GM12878 (cell line): ENCODE measurements around the gene ACTRT3. TPM values are rescaled to one million over a fixed set of nuclear protein-coding genes. Genes with fewer than 3 reads are reported as not detected.

ENCODE experiments used
- ASH2L ChIP-seq: fragments of 300-600, 200-600 bp; sonication (generic); IDR thresholded peaks from 2 replicates; pipeline ENCODE4 v1.6.1; 2017; ENCODE audit warnings: low read depth, mild to moderate bottlenecking, borderline replicate concordance
- BMI1 ChIP-seq: fragments of 450-650 bp; IDR thresholded peaks from 2 replicates; pipeline ENCODE4 v1.6.1; 2016; ENCODE audit warnings: mild to moderate bottlenecking, moderate library complexity, borderline replicate concordance
- CHD2 ChIP-seq: IDR thresholded peaks from 2 replicates; pipeline ENCODE4 v1.6.1; 2011; ENCODE audit warnings: low read depth, low read length, improper control_type of control experiment, borderline replicate concordance
- CHD4 ChIP-seq: fragments of 200-600 bp; sonication (generic); IDR thresholded peaks from 2 replicates; pipeline ENCODE4 v1.6.1; 2016; ENCODE audit warnings: mild to moderate bottlenecking
- EZH2 ChIP-seq: IDR thresholded peaks from 2 replicates; pipeline ENCODE4 v1.6.1; 2012; ENCODE audit warnings: low read depth, mild to moderate bottlenecking, control low read depth, inconsistent platforms, low read length, borderline replicate concordance; ENCODE audit not compliant: control insufficient read depth
- FOS ChIP-seq: IDR thresholded peaks from 3 replicates; pipeline ENCODE4 v1.6.1; 2011; ENCODE audit warnings: borderline replicate concordance; ENCODE audit not compliant: insufficient read length; ENCODE audit errors: extremely low read depth
- HDAC2 ChIP-seq: fragments of 200-600 bp; sonication (generic); IDR thresholded peaks from 2 replicates; pipeline ENCODE4 v1.6.1; 2017
- IKZF2 ChIP-seq, 2 experiments: fragments of 450-650 bp; IDR thresholded peaks; 2 replicates each; pipeline ENCODE4 v1.6.1; 2017; ENCODE audit warnings: mild to moderate bottlenecking in 2 of 2, moderate library complexity in 2 of 2
- IRF4 ChIP-seq: IDR thresholded peaks from 2 replicates; pipeline ENCODE4 v1.6.1; 2011; ENCODE audit warnings: low read depth, low read length
- JUNB ChIP-seq: IDR thresholded peaks from 2 replicates; pipeline ENCODE4 v1.6.1; 2016; ENCODE audit warnings: antibody characterized with exemption, mild to moderate bottlenecking
- KAT2A ChIP-seq: conservative IDR thresholded peaks from 2 replicates; pipeline ENCODE4 v1.6.1; 2011; ENCODE audit warnings: low read depth, low read length; ENCODE audit not compliant: control insufficient read depth
- NFXL1 ChIP-seq: fragments of 450-650 bp; IDR thresholded peaks from 2 replicates; pipeline ENCODE4 v1.6.1; 2017; ENCODE audit warnings: antibody characterized with exemption, mild to moderate bottlenecking, borderline replicate concordance
- RBBP5 ChIP-seq: fragments of 200-600 bp; sonication (generic); conservative IDR thresholded peaks from 2 replicates; pipeline ENCODE4 v1.6.1; 2016
- RELA ChIP-seq: fragments of 450-650 bp; IDR thresholded peaks from 2 replicates; pipeline ENCODE4 v1.8.0; 2014; ENCODE audit warnings: borderline replicate concordance; ENCODE audit not compliant: partially characterized antibody
- TAF1 ChIP-seq: IDR thresholded peaks from 2 replicates; pipeline ENCODE4 v1.6.1; 2011; ENCODE audit warnings: mild to moderate bottlenecking, low read depth, low read length, borderline replicate concordance
- TARDBP ChIP-seq: IDR thresholded peaks from 2 replicates; pipeline ENCODE4 v1.6.1; 2016; ENCODE audit warnings: borderline replicate concordance
- TCF12 ChIP-seq: IDR thresholded peaks from 2 replicates; pipeline ENCODE4 v1.6.1; 2011; ENCODE audit warnings: low read depth, mild to moderate bottlenecking, low read length
- TCF3 ChIP-seq: IDR thresholded peaks from 2 replicates; pipeline ENCODE4 v1.6.1; 2012; ENCODE audit warnings: low read depth, mild to moderate bottlenecking, low read length, borderline replicate concordance; ENCODE audit not compliant: insufficient read depth
- YY1 ChIP-seq: IDR thresholded peaks from 2 replicates; pipeline ENCODE4 v1.6.1; 2011; ENCODE audit warnings: low read depth, mild to moderate bottlenecking, low read length
- ZNF217 ChIP-seq: fragments of 450-650 bp; IDR thresholded peaks from 2 replicates; pipeline ENCODE4 v1.6.1; 2017; ENCODE audit warnings: antibody characterized with exemption, mild to moderate bottlenecking
- ZNF384 ChIP-seq: IDR thresholded peaks from 2 replicates; pipeline ENCODE4 v1.6.1; 2012; ENCODE audit warnings: low read depth, mild to moderate bottlenecking, low read length, improper control_type of control experiment, borderline replicate concordance
- polyA plus RNA-seq, 11 experiments: library from polyadenylated mRNA; depleted of rRNA in 4 of 11; unstranded in 6 of 11; stranded (reverse) in 5 of 11; fragments of >200 nt; fragmentation: Nextera tagmentation in 4 of 11; fragmentation: Illumina TruSeq in 1 of 11; extraction: Ambion mirVana in 4 of 11; extraction: Trizol in 1 of 11; gene quantifications; 1 replicate in 1 of 11; 2 replicates in 10 of 11; pipeline versions ENCODE4 v1.2.1 to v1.2.3, GENCODE V29; 2011 to 2016; ENCODE audit warnings: inconsistent platforms in 2 of 11, missing spikeins in 2 of 11, low read depth in 1 of 11
- total RNA-seq, 4 experiments: library from RNA; depleted of rRNA in 3 of 4; stranded (reverse); fragments of >200 nt in 3 of 4; fragmentation: Illumina TruSeq in 1 of 4; extraction: Trizol in 1 of 4; gene quantifications; 2 replicates each; pipeline versions ENCODE4 v1.2.1 to v1.2.3, GENCODE V29; 2013 to 2021
- TF ChIP-seq, protein P1 (sequence below): fragments of 450-650 bp; IDR thresholded peaks from 2 replicates; pipeline ENCODE4 v1.6.1; 2018; ENCODE audit warnings: borderline replicate concordance, mild to moderate bottlenecking; ENCODE audit not compliant: partially characterized antibody
- TF ChIP-seq, protein P2 (sequence below): IDR thresholded peaks from 2 replicates; pipeline ENCODE4 v1.6.1; 2012; ENCODE audit warnings: improper control_type of control experiment, low read depth, low read length; ENCODE audit not compliant: insufficient replicate concordance

The ACTRT3 gene
- total and polyA plus RNA-seq, 10 of the 15 experiments (the other 5 are each of a cell fraction or from before 2014, with no cell fraction given), result 0.02 to 0.58 (median 0.11) TPM; not detected in 1

DNA sequence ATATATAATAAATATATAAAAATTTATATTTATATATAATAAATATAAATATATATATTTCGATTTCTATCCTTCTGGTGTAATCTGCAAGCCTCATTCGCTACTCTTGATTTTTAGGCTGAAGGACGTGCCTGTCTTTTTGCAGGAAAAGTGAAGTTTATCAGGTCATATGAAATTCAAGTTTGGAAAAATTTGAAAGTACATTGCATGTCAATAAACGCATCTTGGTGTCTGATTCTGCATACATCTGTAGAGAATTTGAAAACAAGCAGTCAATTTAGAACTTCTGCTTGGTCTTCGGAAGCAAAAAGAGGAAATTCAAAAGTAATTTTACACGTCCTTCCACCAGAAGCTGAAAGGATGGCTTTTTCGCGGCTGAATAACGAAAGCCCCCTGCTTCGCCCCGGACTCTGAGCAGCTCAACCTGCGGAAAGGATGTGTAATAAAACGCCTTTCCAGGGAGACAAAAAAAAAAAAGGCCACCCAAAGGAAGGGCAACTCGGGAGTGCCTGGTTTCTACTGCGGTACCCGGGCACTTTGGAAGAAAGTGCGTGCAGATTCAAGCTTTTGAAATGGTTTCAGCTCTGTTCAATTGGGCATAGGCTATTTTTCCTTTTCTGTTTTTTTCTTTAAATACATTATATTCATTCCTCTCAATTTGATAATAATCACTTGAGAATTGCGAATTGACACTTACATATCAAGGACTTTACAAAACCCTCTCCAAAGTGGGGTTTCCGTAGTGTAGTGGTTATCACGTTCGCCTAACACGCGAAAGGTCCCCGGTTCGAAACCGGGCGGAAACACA is 2.3 kb upstream of the ACTRT3 start (continued):
- no peak for TF ChIP-seq BMI1
- TF ChIP-seq YY1, result peak; percentile 52; the same call in 1 of the 2 replicates
- TF ChIP-seq NFXL1, result no peak
- TF ChIP-seq HDAC2, result no peak
- TF ChIP-seq TAF1, result 0 out of 2 replicates have a peak, but pooled peaks have one; percentile 12
- TF ChIP-seq CHD2, result no peak
- TF ChIP-seq ASH2L, result 0 out of 2 replicates have a peak, but pooled peaks have one; percentile 13
- TF ChIP-seq, protein P1, sequence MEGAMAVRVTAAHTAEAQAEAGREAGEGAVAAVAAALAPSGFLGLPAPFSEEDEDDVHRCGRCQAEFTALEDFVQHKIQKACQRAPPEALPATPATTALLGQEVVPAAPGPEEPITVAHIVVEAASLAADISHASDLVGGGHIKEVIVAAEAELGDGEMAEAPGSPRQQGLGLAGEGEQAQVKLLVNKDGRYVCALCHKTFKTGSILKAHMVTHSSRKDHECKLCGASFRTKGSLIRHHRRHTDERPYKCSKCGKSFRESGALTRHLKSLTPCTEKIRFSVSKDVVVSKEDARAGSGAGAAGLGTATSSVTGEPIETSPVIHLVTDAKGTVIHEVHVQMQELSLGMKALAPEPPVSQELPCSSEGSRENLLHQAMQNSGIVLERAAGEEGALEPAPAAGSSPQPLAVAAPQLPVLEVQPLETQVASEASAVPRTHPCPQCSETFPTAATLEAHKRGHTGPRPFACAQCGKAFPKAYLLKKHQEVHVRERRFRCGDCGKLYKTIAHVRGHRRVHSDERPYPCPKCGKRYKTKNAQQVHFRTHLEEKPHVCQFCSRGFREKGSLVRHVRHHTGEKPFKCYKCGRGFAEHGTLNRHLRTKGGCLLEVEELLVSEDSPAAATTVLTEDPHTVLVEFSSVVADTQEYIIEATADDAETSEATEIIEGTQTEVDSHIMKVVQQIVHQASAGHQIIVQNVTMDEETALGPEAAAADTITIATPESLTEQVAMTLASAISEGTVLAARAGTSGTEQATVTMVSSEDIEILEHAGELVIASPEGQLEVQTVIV, result no peak
- 0 out of 2 replicates have a peak, but pooled peaks have one; percentile 10 for TF ChIP-seq TCF12
- TF ChIP-seq RELA, result no peak
- TF ChIP-seq IKZF2 (IDR thresholded peaks at IDR 0.05), result peak; percentile 24 to 34; a peak in 1 of 4 replicates
- no peak for TF ChIP-seq KAT2A
- TF ChIP-seq IRF4, result peak; percentile 50; the same call in 1 of the 2 replicates
- TF ChIP-seq, protein P2, sequence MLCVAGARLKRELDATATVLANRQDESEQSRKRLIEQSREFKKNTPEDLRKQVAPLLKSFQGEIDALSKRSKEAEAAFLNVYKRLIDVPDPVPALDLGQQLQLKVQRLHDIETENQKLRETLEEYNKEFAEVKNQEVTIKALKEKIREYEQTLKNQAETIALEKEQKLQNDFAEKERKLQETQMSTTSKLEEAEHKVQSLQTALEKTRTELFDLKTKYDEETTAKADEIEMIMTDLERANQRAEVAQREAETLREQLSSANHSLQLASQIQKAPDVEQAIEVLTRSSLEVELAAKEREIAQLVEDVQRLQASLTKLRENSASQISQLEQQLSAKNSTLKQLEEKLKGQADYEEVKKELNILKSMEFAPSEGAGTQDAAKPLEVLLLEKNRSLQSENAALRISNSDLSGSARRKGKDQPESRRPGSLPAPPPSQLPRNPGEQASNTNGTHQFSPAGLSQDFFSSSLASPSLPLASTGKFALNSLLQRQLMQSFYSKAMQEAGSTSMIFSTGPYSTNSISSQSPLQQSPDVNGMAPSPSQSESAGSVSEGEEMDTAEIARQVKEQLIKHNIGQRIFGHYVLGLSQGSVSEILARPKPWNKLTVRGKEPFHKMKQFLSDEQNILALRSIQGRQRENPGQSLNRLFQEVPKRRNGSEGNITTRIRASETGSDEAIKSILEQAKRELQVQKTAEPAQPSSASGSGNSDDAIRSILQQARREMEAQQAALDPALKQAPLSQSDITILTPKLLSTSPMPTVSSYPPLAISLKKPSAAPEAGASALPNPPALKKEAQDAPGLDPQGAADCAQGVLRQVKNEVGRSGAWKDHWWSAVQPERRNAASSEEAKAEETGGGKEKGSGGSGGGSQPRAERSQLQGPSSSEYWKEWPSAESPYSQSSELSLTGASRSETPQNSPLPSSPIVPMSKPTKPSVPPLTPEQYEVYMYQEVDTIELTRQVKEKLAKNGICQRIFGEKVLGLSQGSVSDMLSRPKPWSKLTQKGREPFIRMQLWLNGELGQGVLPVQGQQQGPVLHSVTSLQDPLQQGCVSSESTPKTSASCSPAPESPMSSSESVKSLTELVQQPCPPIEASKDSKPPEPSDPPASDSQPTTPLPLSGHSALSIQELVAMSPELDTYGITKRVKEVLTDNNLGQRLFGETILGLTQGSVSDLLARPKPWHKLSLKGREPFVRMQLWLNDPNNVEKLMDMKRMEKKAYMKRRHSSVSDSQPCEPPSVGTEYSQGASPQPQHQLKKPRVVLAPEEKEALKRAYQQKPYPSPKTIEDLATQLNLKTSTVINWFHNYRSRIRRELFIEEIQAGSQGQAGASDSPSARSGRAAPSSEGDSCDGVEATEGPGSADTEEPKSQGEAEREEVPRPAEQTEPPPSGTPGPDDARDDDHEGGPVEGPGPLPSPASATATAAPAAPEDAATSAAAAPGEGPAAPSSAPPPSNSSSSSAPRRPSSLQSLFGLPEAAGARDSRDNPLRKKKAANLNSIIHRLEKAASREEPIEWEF, result no peak
- no peak for TF ChIP-seq CHD4
- no peak for TF ChIP-seq TCF3
- peak; percentile 80; the same call in 1 of the 2 replicates for TF ChIP-seq RBBP5
- TF ChIP-seq JUNB, result no peak
- peak; percentile 90 for TF ChIP-seq TARDBP
- no peak for TF ChIP-seq ZNF217
- no peak for TF ChIP-seq FOS
- no peak for TF ChIP-seq EZH2
- no peak; the same call in none of the 2 replicates for TF ChIP-seq ZNF384
